ENCODE data around the gene TP63.

The TP63 gene

DNA sequence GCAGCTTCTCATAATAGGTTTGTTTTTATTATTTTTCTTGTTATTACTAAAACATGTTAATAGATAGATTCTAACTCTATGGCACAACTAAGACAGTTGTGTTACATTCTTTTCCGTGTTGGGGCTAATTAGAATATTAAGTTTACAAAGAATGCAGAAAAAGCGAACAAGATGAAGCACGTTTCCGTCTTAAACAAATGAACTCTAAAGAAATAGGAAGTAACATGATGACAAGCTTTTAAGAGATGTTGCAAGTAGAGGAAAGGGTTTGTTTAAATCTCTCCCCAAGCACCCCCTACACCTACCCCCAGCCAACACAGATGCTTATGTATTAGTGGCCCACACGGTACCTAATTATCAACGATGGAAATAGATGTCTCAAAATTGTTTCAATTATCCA, 207.1 kb downstream of the TP63 start:
- DNase-seq (ENCODE audit: extremely low spot score) = no peak
- TF ChIP-seq, protein P1, sequence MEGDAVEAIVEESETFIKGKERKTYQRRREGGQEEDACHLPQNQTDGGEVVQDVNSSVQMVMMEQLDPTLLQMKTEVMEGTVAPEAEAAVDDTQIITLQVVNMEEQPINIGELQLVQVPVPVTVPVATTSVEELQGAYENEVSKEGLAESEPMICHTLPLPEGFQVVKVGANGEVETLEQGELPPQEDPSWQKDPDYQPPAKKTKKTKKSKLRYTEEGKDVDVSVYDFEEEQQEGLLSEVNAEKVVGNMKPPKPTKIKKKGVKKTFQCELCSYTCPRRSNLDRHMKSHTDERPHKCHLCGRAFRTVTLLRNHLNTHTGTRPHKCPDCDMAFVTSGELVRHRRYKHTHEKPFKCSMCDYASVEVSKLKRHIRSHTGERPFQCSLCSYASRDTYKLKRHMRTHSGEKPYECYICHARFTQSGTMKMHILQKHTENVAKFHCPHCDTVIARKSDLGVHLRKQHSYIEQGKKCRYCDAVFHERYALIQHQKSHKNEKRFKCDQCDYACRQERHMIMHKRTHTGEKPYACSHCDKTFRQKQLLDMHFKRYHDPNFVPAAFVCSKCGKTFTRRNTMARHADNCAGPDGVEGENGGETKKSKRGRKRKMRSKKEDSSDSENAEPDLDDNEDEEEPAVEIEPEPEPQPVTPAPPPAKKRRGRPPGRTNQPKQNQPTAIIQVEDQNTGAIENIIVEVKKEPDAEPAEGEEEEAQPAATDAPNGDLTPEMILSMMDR (IDR thresholded peaks at IDR 0.05; ENCODE audit: control extremely low read depth, extremely low read depth, low read depth, missing control alignments) = no peak
- POLR2A ChIA-PET = no interaction called here
- CTCF ChIA-PET = interaction anchor here (0.8 to 2.1 kb wide), 2 partner anchors 12 to 40 kb away, joined by 3 to 6 read pairs; no protein-coding TSS in a partner anchor

DNA sequence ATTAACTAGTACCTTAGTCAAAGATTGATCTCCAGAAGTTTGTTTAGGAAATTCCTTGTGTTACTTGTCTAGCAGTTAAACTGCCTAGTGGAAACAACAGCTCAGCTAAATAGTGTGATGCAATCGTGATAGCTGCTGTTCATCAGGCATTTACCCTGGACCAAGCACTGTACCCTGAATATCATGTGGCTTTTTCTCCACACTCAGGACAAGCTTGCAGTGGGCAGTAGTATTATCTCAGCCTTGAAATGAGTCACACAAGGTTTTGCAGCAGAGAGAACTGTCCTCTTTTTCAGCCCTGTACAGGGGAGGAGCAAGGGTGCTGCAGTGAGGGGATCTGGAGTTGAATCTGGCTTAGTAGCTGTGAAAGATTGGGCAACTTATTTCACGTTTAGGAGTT, 208.4 kb downstream of the TP63 start:
- DNase-seq (ENCODE audit: extremely low spot score) = no peak
- POLR2A ChIA-PET = no interaction called here
- TF ChIP-seq, protein P1 (IDR thresholded peaks at IDR 0.05; ENCODE audit: control extremely low read depth, extremely low read depth, low read depth, missing control alignments) = no peak
- CTCF ChIA-PET = interaction anchor here (1.2 to 1.5 kb wide), 2 partner anchors 11 to 17 kb away, joined by 3 to 5 read pairs; no protein-coding TSS in a partner anchor

DNA sequence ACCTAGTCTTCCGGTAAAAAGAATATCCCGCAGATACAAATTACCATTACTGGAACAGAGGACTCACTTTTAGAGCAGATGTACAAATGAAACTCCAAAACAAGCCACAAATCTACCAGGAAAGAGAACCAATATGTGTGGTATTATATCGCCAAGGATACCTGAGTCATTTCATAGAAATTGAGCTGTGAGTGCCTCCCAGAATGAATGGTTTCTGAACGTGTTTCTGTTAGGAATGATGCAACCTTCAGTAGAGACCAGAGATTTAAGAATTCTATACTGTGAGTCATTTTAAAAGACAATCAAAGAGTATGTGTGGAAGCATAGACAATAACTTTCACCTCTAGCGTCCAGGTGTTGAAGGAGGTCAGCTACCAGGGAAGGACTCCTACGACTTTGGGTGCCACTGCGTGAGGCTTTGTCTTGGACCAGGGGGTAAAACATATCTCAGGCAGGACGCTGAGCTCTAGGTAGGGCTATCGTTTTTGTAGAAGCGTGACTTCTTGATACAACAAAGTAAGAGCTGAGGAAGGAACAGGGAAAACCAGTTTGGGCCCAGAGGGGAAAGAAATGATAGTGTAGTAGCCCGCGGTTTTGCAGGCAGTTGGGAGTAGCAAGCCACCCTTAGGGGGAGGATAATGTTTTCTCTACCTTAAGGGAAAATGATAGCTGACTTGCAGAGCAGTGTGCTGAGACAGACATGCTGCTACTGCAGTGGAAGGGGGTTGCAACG, 210.4 kb downstream of the TP63 start:
- ChIA-PET POLR2A (no interaction called here), CTCF (interaction anchor here (1.2 to 1.3 kb wide), 2 partner anchors 9 to 29 kb away, joined by 3 to 4 read pairs; no protein-coding TSS in a partner anchor)
- no peak for DNase-seq (ENCODE audit: extremely low spot score)
- TF ChIP-seq, protein P1 (IDR thresholded peaks at IDR 0.05; ENCODE audit: control extremely low read depth, extremely low read depth, low read depth, missing control alignments) = no peak

DNA sequence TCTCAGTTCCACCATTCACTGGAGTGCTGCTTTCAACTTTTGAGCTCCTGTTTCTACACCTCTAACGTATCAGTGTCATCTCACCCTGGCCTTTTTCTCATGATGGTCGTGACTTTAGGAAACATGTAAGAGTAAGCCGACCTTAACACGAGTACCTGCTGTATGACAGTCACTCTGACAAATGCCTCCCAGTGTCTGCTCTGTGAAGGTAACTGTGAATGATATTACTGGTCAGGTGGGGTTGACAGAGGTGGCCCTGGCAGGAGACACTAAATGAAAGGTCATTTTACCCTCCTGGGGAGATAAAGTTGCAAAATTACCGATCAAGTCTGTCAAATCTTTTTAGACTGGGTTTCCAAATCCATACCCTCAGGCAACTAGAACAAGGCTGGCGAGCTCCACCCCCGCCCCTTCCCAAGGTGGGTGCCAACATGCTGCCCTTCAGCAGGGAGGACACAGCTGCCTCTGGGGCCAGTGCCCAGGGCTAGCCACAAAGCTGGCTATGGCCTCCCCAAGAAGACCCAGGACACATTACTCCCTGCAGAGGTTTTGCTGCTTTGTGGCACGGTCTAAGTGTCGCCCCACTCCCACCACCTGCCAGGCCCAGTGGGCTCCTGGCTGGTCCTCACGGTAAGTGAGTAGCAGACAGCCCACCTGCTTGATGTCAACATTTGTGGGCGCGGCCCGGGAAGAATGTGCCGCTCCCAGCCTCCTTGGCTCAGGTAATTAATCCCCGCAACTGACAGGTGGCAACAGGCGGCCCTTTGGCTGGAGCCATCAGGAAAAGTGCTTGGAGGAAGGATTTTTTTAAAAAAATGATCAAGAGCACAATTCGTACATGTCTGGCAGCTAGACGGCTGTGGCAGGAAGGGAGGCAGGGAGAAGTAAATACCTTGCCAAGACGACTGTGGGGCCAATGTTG, 211.8 kb downstream of the TP63 start:
- TF ChIP-seq, protein P1 (IDR thresholded peaks at IDR 0.05; ENCODE audit: control extremely low read depth, extremely low read depth, low read depth, missing control alignments) = no peak
- CTCF ChIA-PET = interaction anchor here (1.3 kb wide), 1 partner anchor 30 kb away, joined by 4 read pairs; no protein-coding TSS in a partner anchor

DNA sequence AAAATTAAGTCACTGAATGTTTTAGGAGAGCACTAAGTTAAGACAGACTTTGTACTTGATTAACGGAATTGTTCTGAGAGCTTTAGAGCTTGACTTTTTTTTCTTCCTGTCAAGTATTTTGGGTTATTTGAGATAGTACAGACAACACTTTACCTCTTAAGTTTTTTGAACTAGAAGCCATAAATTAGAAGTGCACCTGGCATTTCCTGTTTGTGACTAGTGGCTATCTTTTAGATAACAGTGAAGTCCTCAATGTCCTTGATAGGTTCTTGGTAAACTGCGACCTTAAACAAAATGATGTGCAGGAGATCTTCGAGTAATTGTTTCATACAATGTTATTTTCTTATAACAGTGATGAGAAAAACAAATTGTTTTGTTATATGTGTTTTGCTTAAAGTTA, 213.9 kb downstream of the TP63 start:
- ChIA-PET POLR2A (no interaction called here), CTCF (no interaction called here)
- no peak for DNase-seq (ENCODE audit: extremely low spot score)
- TF ChIP-seq, protein P1 (IDR thresholded peaks at IDR 0.05; ENCODE audit: control extremely low read depth, extremely low read depth, low read depth, missing control alignments) = no peak

More for the DNA sequence above, 211.8 kb downstream of the TP63 start:
- DNase-seq (ENCODE audit: extremely low spot score) = no peak
- POLR2A ChIA-PET = no interaction called here

DNA sequence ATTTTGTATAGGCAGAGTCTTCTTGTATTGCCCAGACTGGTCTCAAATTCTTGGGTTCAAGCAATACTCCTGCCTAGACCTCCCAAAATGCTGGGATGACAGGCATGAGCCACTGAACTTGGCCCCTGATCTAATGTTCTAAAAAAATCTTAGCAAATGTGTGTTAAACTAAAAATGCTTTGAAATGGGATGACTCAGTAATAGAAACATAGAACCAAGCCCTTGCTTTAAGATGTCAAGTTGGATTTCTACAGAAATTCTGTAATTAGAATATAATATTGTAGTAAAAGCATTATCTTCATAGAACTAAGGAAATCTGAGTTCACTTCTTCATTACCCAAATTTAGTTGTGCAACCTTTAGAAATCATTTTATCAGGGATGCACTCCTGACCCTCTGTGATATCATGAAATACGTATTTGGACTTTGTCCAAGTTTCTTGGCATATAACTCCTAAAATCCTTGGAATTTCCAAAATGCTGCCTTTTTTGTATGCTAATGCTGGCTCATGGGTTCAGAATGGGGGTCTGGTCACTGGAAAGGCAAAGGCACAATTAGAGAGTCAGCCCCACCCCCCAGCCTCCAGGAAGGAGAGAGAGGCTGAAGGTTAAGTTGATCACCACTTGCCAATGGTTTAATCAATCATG, 217.3 kb downstream of the TP63 start:
- CTCF ChIA-PET = no interaction called here

More for the DNA sequence above, 217.3 kb downstream of the TP63 start:
- TF ChIP-seq, protein P1 (IDR thresholded peaks at IDR 0.05; ENCODE audit: control extremely low read depth, extremely low read depth, low read depth, missing control alignments) = no peak
- POLR2A ChIA-PET = no interaction called here
- DNase-seq (ENCODE audit: extremely low spot score) = no peak

Data from GM10248 (cell line).